Measurements from ENCODE around the gene SULT1A2.
"Not testable (repeated sequence)": the region's sequence is repeated elsewhere in the genome, so short reads cannot be mapped to it uniquely, and the experiment has no call there.

SULT1A2 gene

GRCh38 chr16:28555561-28555960, 41.3 kb downstream of the SULT1A2 start:
- DNase-seq = peak in 1 of 5 donors; percentile 27

GRCh38 chr16:28554634-28555423, 42.0 kb downstream of the SULT1A2 start:
- DNase-seq = peak in 1 of 5 donors; percentile 10

- peak; percentile 85 to 95 (median 91) for DNase-seq
Measured at GRCh38 chr16:28553776-28554633, 42.8 kb downstream of the SULT1A2 start, which contains the start of gene SGF29. SGF29 (plus strand) TSS chr16:28553920; CDS start chr16:28581070, 27,150 bp downstream.

GRCh38 chr16:28549301-28549899, 47.5 kb downstream of the SULT1A2 start:
- peak in 1 of 5 donors; percentile 20 for DNase-seq

GRCh38 chr16:28548306-28548802, 48.5 kb downstream of the SULT1A2 start:
- no peak for DNase-seq

- no peak for DNase-seq
Measured at GRCh38 chr16:28546626-28547025, 50.2 kb downstream of the SULT1A2 start.

- DNase-seq = not testable (repeated sequence)
Measured at GRCh38 chr16:28545964-28546363, 50.9 kb downstream of the SULT1A2 start.

- DNase-seq = no peak
Measured at GRCh38 chr16:28544998-28545397, 51.9 kb downstream of the SULT1A2 start.

GRCh38 chr16:28543072-28543471, 53.8 kb downstream of the SULT1A2 start:
- DNase-seq = no peak

- DNase-seq = no peak
Measured at GRCh38 chr16:28542646-28543045, 54.2 kb downstream of the SULT1A2 start.
